HFFc6 (cell line): ENCODE results near the gene PHAF1. TPM values are rescaled to one million over a fixed set of nuclear protein-coding genes. Genes with fewer than 3 reads are reported as not detected.
A peak's percentile ranks its signal among the peaks of the same experiment; 100 is the strongest.

Source experiments
- DNase-seq: peaks from one replicate; pipeline ENCODE4 v3.0.0-alpha.2; 2018
- H3K27ac Mint-ChIP-seq: 2 replicates; pipeline ENCODE4 v1.8.0; 2020; ENCODE audit warnings: mild to moderate bottlenecking, mixed read lengths
- H3K27me3 Mint-ChIP-seq: 2 replicates; pipeline ENCODE4 v1.8.0; 2021; ENCODE audit warnings: mild to moderate bottlenecking, moderate library complexity, mixed read lengths; ENCODE audit not compliant: insufficient read depth
- H3K36me3 Mint-ChIP-seq: 2 replicates; pipeline ENCODE4 v1.8.0; 2021; ENCODE audit warnings: low read depth, mixed read lengths
- H3K4me1 Mint-ChIP-seq: 2 replicates; pipeline ENCODE4 v1.8.0; 2020; ENCODE audit warnings: low read depth, mixed read lengths
- H3K4me3 Mint-ChIP-seq: 2 replicates; pipeline ENCODE4 v1.8.0; 2020; ENCODE audit warnings: mild to moderate bottlenecking, moderate library complexity, mixed read lengths
- H3K9me3 Mint-ChIP-seq: 2 replicates; pipeline ENCODE4 v1.8.0; 2020; ENCODE audit warnings: mild to moderate bottlenecking, mixed read lengths
- CTCF ChIP-seq: fragments of 200-600 bp; sonication (generic); IDR thresholded peaks from 2 replicates; pipeline ENCODE4 v1.5.0; 2021; ENCODE audit warnings: antibody characterized with exemption, mild to moderate bottlenecking
- total RNA-seq, 6 experiments: library from RNA; stranded (reverse); fragmentation: NEBNext Ultra II Directional; extraction: Animal tissue kit (Norgen Biotek cat#: 25700); gene quantifications; 2 replicates in 1 of 6; 3 replicates in 5 of 6; pipeline ENCODE4 v1.2.3, GENCODE V29; 2021

The PHAF1 gene
- total RNA-seq, 6 experiments from 2014 or later: 10.0 to 13.8 (median 11.8) TPM

GRCh38 chr16:67146523-67147357 lies 37.0 kb downstream of the PHAF1 start:
- Mint-ChIP-seq H3K27me3 (peaks cover 5% of the 10 kb centered on the region), H3K9me3 (no peaks in the 10 kb centered on the region), H3K36me3 (peaks cover 17% of the 10 kb centered on the region), H3K4me3 (no peak overlapping the region), H3K27ac (peak overlapping the region; percentile 20; the same call in 1 of the 2 replicates), H3K4me1 (peaks cover 21% of the 10 kb centered on the region)
- TF ChIP-seq CTCF: peak; percentile 21; the same call in 1 of the 2 replicates
- DNase-seq: no peak

- Mint-ChIP-seq H3K4me1 (peaks cover 23% of the 10 kb centered on the region), H3K9me3 (no peaks in the 10 kb centered on the region), H3K36me3 (peaks cover 11% of the 10 kb centered on the region), H3K4me3 (no peak overlapping the region), H3K27ac (peak overlapping the region; percentile 71), H3K27me3 (peaks cover 5% of the 10 kb centered on the region)
- TF ChIP-seq CTCF: no peak
- no peak for DNase-seq
Observed at GRCh38 chr16:67147437-67148140, 37.8 kb downstream of the PHAF1 start.

GRCh38 chr16:67148221-67148620 lies 38.5 kb downstream of the PHAF1 start:
- H3K9me3 Mint-ChIP-seq: no peaks in the 10 kb centered on the region
- H3K27me3 Mint-ChIP-seq: peaks cover 5% of the 10 kb centered on the region
- no peak overlapping the region for H3K4me3 Mint-ChIP-seq
- no peak for TF ChIP-seq CTCF
- H3K4me1 Mint-ChIP-seq: peaks cover 23% of the 10 kb centered on the region
- no peak for DNase-seq
- H3K36me3 Mint-ChIP-seq: peaks cover 8% of the 10 kb centered on the region
- peak overlapping the region; percentile 49; the same call in 1 of the 2 replicates for H3K27ac Mint-ChIP-seq

GRCh38 chr16:67148656-67149275 lies 39.0 kb downstream of the PHAF1 start:
- H3K27ac Mint-ChIP-seq: peak overlapping the region; percentile 64; the same call in 1 of the 2 replicates

More at GRCh38 chr16:67148656-67149275, 39.0 kb downstream of the PHAF1 start:
- Mint-ChIP-seq H3K4me3 (peak overlapping the region; percentile 73), H3K9me3 (no peaks in the 10 kb centered on the region), H3K27me3 (peaks cover 5% of the 10 kb centered on the region), H3K36me3 (peaks cover 8% of the 10 kb centered on the region), H3K4me1 (peaks cover 23% of the 10 kb centered on the region)
- no peak for DNase-seq
- no peak for TF ChIP-seq CTCF
